ENCODE results near the gene UBXN11.
"Not testable (repeated sequence)": the region's sequence is repeated elsewhere in the genome, so short reads cannot be mapped to it uniquely, and the experiment has no call there.

Gene UBXN11

GRCh38 chr1:26302733-26303405, 3.6 kb downstream of the UBXN11 start:
- DNase-seq, result no peak

- no peak for DNase-seq
These were observed 5.7 kb downstream of the UBXN11 start for GRCh38 chr1:26300578-26301275.

- no peak for DNase-seq
These were observed 8.7 kb downstream of the UBXN11 start for GRCh38 chr1:26297791-26298124.

- no peak for DNase-seq
These were observed 9.2 kb downstream of the UBXN11 start for GRCh38 chr1:26297057-26297790.

- DNase-seq, result no peak
These were observed 9.9 kb downstream of the UBXN11 start for GRCh38 chr1:26296340-26297056.

GRCh38 chr1:26295194-26296138, 11.0 kb downstream of the UBXN11 start:
- no peak for DNase-seq

GRCh38 chr1:26293911-26294463, 12.4 kb downstream of the UBXN11 start:
- DNase-seq, result no peak

GRCh38 chr1:26292735-26293134, 13.7 kb downstream of the UBXN11 start:
- not testable (repeated sequence) for DNase-seq

- no peak for DNase-seq
These were observed 14.5 kb downstream of the UBXN11 start for GRCh38 chr1:26291939-26292338.

- DNase-seq, result no peak
These were observed 15.0 kb downstream of the UBXN11 start for GRCh38 chr1:26291433-26291832.

GRCh38 chr1:26290882-26291261, 15.6 kb downstream of the UBXN11 start:
- no peak for DNase-seq

- peak in 1 of 5 donors; percentile 52 for DNase-seq
These were observed 16.1 kb downstream of the UBXN11 start for GRCh38 chr1:26290122-26290881.

- DNase-seq, result peak in 1 of 5 donors; percentile 74
These were observed 17.0 kb downstream of the UBXN11 start for GRCh38 chr1:26289158-26290059.

GRCh38 chr1:26288311-26288941, 18.0 kb downstream of the UBXN11 start:
- peak in 1 of 5 donors; percentile 87 for DNase-seq

GRCh38 chr1:26287811-26288210, 18.6 kb downstream of the UBXN11 start:
- DNase-seq, result no peak

- DNase-seq, result peak; percentile 34 to 93 (median 57)
These were observed 19.3 kb downstream of the UBXN11 start for GRCh38 chr1:26287033-26287711.

GRCh38 chr1:26286064-26286416, 20.4 kb downstream of the UBXN11 start:
- DNase-seq, result no peak

- DNase-seq, result peak in 1 of 5 donors; percentile 70
These were observed 20.9 kb downstream of the UBXN11 start for GRCh38 chr1:26285366-26286063.
